ENCODE measurements around the gene GGPS1. TPM values are rescaled to one million over a fixed set of nuclear protein-coding genes. Genes with fewer than 3 reads are reported as not detected.

Gene GGPS1
- total RNA-seq, 1 experiment from 2014 or later: 17.4 TPM

- H3K36me3 ChIP-seq (ENCODE audit: low read depth, low read length): no peaks in the 10 kb centered on the region
- H3K9ac ChIP-seq (ENCODE audit: low read length): no peak overlapping the region
- H3K4me3 ChIP-seq (ENCODE audit: low read length): no peak overlapping the region
- H3K4me1 ChIP-seq (ENCODE audit: insufficient read depth, low read length): peaks cover 8% of the 10 kb centered on the region
- no TSS peak for BruUV-seq (replicated peaks)
- intact Hi-C loops (cut with micrococcal nuclease): no loop called here
- H3K4me2 ChIP-seq (ENCODE audit: low read length): no peak overlapping the region
- no peaks in the 10 kb centered on the region for H3K27me3 ChIP-seq (ENCODE audit: low read length)
- ATAC-seq (no peak), DNase-seq (no peak)
- H4K20me1 ChIP-seq (ENCODE audit: low read length): 0 out of 2 replicates have a peak, but pooled peaks cover 5% of the 10 kb centered on the region
- no peak overlapping the region for H3K27ac ChIP-seq (ENCODE audit: low read length)
- H3K9me2 ChIP-seq (replicated peaks; ENCODE audit: low read length): no peaks in the 10 kb centered on the region
- ChIA-PET CTCF (no interaction called here), POLR2A (ENCODE audit: unreplicated experiment) (no interaction called here)
- H2AFZ ChIP-seq (ENCODE audit: low read length): no peak overlapping the region
- no peaks in the 10 kb centered on the region for H3K9me3 ChIP-seq (ENCODE audit: low read length)
- no peaks in the 10 kb centered on the region for H3F3A ChIP-seq (ENCODE audit: low read length, unreplicated experiment)
- TF ChIP-seq EZH2 (IDR thresholded peaks at IDR 0.05; ENCODE audit: low read length, unreplicated experiment) (no peak), CTCF (conservative IDR thresholded peaks at IDR 0.05; ENCODE audit: low read depth, low read length) (no peak), EZH2phosphoT487 (IDR thresholded peaks at IDR 0.05; ENCODE audit: borderline replicate concordance, low read length) (no peak)
- H3K79me2 ChIP-seq (ENCODE audit: low read length): peaks cover 84% of the 10 kb centered on the region
These were observed 36.7 kb upstream of the GGPS1 start for GRCh38 chr1:235291599-235292091.

- no peak overlapping the region for H3K9ac ChIP-seq (ENCODE audit: low read length)
- H2AFZ ChIP-seq (ENCODE audit: low read length): no peak overlapping the region
- no peak overlapping the region for H3K4me3 ChIP-seq (ENCODE audit: low read length)
- peaks cover 4% of the 10 kb centered on the region for H3K36me3 ChIP-seq (ENCODE audit: low read depth, low read length)
- DNase-seq (no peak), ATAC-seq (no peak)
- no peaks in the 10 kb centered on the region for H3K9me2 ChIP-seq (replicated peaks; ENCODE audit: low read length)
- H3K27me3 ChIP-seq (ENCODE audit: low read length): no peaks in the 10 kb centered on the region
- no peak overlapping the region for H3K4me2 ChIP-seq (ENCODE audit: low read length)
- H4K20me1 ChIP-seq (ENCODE audit: low read length): 0 out of 2 replicates have a peak, but pooled peaks cover 5% of the 10 kb centered on the region
- TF ChIP-seq EZH2 (IDR thresholded peaks at IDR 0.05; ENCODE audit: low read length, unreplicated experiment): no peak
- TF ChIP-seq EZH2phosphoT487 (IDR thresholded peaks at IDR 0.05; ENCODE audit: borderline replicate concordance, low read length): no peak
- no peak for TF ChIP-seq CTCF (conservative IDR thresholded peaks at IDR 0.05; ENCODE audit: low read depth, low read length)
- no peak overlapping the region for H3K27ac ChIP-seq (ENCODE audit: low read length)
- CTCF ChIA-PET: no interaction called here
- POLR2A ChIA-PET (ENCODE audit: unreplicated experiment): no interaction called here
- H3K9me3 ChIP-seq (ENCODE audit: low read length): no peaks in the 10 kb centered on the region
- peaks cover 88% of the 10 kb centered on the region for H3K79me2 ChIP-seq (ENCODE audit: low read length)
- BruUV-seq (replicated peaks): no TSS peak
- intact Hi-C loops (cut with micrococcal nuclease): no loop called here
- H3K4me1 ChIP-seq (ENCODE audit: insufficient read depth, low read length): peaks cover 8% of the 10 kb centered on the region
- H3F3A ChIP-seq (ENCODE audit: low read length, unreplicated experiment): no peaks in the 10 kb centered on the region
These were observed 35.6 kb upstream of the GGPS1 start for GRCh38 chr1:235292790-235293189.

- no peak overlapping the region for H3K9ac ChIP-seq (ENCODE audit: low read length)
- H3K27ac ChIP-seq (ENCODE audit: low read length): no peak overlapping the region
- H3K36me3 ChIP-seq (ENCODE audit: low read depth, low read length): peaks cover 4% of the 10 kb centered on the region
- H3K9me3 ChIP-seq (ENCODE audit: low read length): no peaks in the 10 kb centered on the region
- DNase-seq (no peak), ATAC-seq (no peak)
- H3K4me2 ChIP-seq (ENCODE audit: low read length): no peak overlapping the region
- H3K27me3 ChIP-seq (ENCODE audit: low read length): no peaks in the 10 kb centered on the region
- peaks cover 8% of the 10 kb centered on the region for H3K4me1 ChIP-seq (ENCODE audit: insufficient read depth, low read length)
- POLR2A ChIA-PET (ENCODE audit: unreplicated experiment): interaction anchor here (0.5 kb wide), 1 partner anchor 66 kb away, joined by 23 read pairs; no protein-coding TSS in a partner anchor
- TF ChIP-seq EZH2 (IDR thresholded peaks at IDR 0.05; ENCODE audit: low read length, unreplicated experiment) (no peak), EZH2phosphoT487 (IDR thresholded peaks at IDR 0.05; ENCODE audit: borderline replicate concordance, low read length) (no peak), CTCF (conservative IDR thresholded peaks at IDR 0.05; ENCODE audit: low read depth, low read length) (no peak)
- 0 out of 2 replicates have a peak, but pooled peaks cover 5% of the 10 kb centered on the region for H4K20me1 ChIP-seq (ENCODE audit: low read length)
- H3K79me2 ChIP-seq (ENCODE audit: low read length): peaks cover 85% of the 10 kb centered on the region
- H3K9me2 ChIP-seq (replicated peaks; ENCODE audit: low read length): no peaks in the 10 kb centered on the region
- intact Hi-C loops (cut with micrococcal nuclease): no loop called here
- H3K4me3 ChIP-seq (ENCODE audit: low read length): no peak overlapping the region
- BruUV-seq (replicated peaks): no TSS peak
- H2AFZ ChIP-seq (ENCODE audit: low read length): no peak overlapping the region
- H3F3A ChIP-seq (ENCODE audit: low read length, unreplicated experiment): no peaks in the 10 kb centered on the region
- CTCF ChIA-PET: no interaction called here
These were observed 34.9 kb upstream of the GGPS1 start for GRCh38 chr1:235293322-235293942.
